ENCODE measurements around the gene PRORP. TPM values are rescaled to one million over a fixed set of nuclear protein-coding genes. Genes with fewer than 3 reads are reported as not detected.
A peak's percentile ranks its signal among the peaks of the same experiment; 100 is the strongest.

The PRORP gene
- total and polyA plus RNA-seq, 2 of the 13 experiments (the other 11 are each of a cell fraction or from before 2014, with no cell fraction given), result 48.9 to 88.7 TPM

DNA sequence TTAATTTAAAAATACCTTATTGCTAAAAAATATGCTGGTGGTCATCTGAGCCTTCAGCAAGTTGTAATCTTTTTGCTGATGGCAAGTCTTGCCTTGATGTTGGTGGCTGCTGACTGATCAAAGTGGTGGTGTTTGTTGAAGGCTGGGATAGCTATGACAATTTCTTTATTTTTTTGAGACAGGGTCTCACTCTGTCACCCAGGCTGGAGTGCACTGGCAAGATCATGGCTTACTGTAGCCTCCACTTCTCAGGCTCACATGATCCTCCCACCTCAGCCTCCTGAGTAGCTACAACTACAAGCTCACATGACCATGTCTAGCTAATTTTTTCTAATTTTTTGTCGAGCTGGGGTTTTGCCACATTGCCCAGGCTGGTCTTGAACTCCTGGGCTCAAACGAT lies 24.8 kb downstream of the PRORP start:
- Histone ChIP-seq H3K79me2 (ENCODE audit: insufficient read depth, low read length) (peaks cover 23% of the 10 kb centered on the region), H2AFZ (ENCODE audit: low read length) (no peak overlapping the region), H3K27me3 (ENCODE audit: control insufficient read depth in 1 of 2, insufficient read depth in 2 of 2, low read length in 2 of 2) (no peaks in the 10 kb centered on the region), H3K27ac (ENCODE audit: extremely low read length, insufficient read depth, low read length) (peak overlapping the region; percentile 3), H3K9me3 (ENCODE audit: low read length) (no peaks in the 10 kb centered on the region), H3K4me2 (ENCODE audit: low read depth, low read length) (no peak overlapping the region), H4K20me1 (ENCODE audit: insufficient read depth, low read length) (no peaks in the 10 kb centered on the region), H3K4me3 (replicated peaks in 1 of 3; ENCODE audit: insufficient read depth in 1 of 3, low read depth in 2 of 3, low read length in 3 of 3) (no peak overlapping the region), H3K4me1 (ENCODE audit: insufficient read depth, low read length) (peaks cover 33% of the 10 kb centered on the region), H3K9ac (ENCODE audit: insufficient read depth, low read depth, low read length) (no peak overlapping the region), H3K36me3 (replicated peaks in 1 of 2; ENCODE audit: control insufficient read depth in 1 of 2, insufficient read depth in 2 of 2, low read length in 2 of 2) (0 out of 5 replicates have a peak, but pooled peaks cover under 1 to 1% of the 10 kb centered on the region in 2 experiments)
- no TSS peak for BruUV-seq (replicated peaks)
- intact Hi-C loops (cut with micrococcal nuclease; ENCODE audit: unreplicated experiment), result loop anchor here (10.0 kb wide), 1 partner anchor 668 kb away; no protein-coding TSS in a partner anchor
- FAIRE-seq (no peak), DNase-seq (ENCODE audit: low spot score) (no peak), ATAC-seq (peak; percentile 18)
- ChIA-PET POLR2A (interaction anchor here (0.5 to 1.6 kb wide), 4 partner anchors 41 to 257 kb away, joined by 3 to 19 read pairs (median 8); partner anchors contain the start of genes NFKBIA and PSMA6), CTCF (ENCODE audit: low intra/inter-chr PET ratio, low total read pairs) (no interaction called here)
- WGBS (ENCODE audit: low lambda C conversion rate), result 73% methylated on average over 2 of the region's 2 CpGs
- in situ Hi-C loops (cut with HindIII; ENCODE audit: extremely low pct_ligation_motif_present, low pct_unique_long_range_greater_than_20kb), result loop anchor here (5.0 to 25.0 kb wide), 2 partner anchors 260 to 665 kb away; partner anchors contain the start of gene RALGAPA1
- 0 out of 2 replicates have a peak, but pooled peaks have one; percentile 43 for TF ChIP-seq RORA (CRISPR knock-in tag; IDR thresholded peaks at IDR 0.05)
- TF ChIP-seq, protein P1, sequence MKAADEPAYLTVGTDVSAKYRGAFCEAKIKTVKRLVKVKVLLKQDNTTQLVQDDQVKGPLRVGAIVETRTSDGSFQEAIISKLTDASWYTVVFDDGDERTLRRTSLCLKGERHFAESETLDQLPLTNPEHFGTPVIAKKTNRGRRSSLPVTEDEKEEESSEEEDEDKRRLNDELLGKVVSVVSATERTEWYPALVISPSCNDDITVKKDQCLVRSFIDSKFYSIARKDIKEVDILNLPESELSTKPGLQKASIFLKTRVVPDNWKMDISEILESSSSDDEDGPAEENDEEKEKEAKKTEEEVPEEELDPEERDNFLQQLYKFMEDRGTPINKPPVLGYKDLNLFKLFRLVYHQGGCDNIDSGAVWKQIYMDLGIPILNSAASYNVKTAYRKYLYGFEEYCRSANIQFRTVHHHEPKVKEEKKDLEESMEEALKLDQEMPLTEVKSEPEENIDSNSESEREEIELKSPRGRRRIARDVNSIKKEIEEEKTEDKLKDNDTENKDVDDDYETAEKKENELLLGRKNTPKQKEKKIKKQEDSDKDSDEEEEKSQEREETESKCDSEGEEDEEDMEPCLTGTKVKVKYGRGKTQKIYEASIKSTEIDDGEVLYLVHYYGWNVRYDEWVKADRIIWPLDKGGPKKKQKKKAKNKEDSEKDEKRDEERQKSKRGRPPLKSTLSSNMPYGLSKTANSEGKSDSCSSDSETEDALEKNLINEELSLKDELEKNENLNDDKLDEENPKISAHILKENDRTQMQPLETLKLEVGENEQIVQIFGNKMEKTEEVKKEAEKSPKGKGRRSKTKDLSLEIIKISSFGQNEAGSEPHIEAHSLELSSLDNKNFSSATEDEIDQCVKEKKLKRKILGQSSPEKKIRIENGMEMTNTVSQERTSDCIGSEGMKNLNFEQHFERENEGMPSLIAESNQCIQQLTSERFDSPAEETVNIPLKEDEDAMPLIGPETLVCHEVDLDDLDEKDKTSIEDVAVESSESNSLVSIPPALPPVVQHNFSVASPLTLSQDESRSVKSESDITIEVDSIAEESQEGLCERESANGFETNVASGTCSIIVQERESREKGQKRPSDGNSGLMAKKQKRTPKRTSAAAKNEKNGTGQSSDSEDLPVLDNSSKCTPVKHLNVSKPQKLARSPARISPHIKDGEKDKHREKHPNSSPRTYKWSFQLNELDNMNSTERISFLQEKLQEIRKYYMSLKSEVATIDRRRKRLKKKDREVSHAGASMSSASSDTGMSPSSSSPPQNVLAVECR (CRISPR knock-in tag; IDR thresholded peaks at IDR 0.05; ENCODE audit: borderline replicate concordance), result no peak
- TF ChIP-seq STAT5B (CRISPR knock-in tag; IDR thresholded peaks at IDR 0.05), result no peak
- no peak for TF ChIP-seq SSRP1 (CRISPR knock-in tag; IDR thresholded peaks at IDR 0.05)
- TF ChIP-seq KDM6A (CRISPR knock-in tag; IDR thresholded peaks at IDR 0.05; ENCODE audit: low read depth), result no peak
- TF ChIP-seq, protein P2, sequence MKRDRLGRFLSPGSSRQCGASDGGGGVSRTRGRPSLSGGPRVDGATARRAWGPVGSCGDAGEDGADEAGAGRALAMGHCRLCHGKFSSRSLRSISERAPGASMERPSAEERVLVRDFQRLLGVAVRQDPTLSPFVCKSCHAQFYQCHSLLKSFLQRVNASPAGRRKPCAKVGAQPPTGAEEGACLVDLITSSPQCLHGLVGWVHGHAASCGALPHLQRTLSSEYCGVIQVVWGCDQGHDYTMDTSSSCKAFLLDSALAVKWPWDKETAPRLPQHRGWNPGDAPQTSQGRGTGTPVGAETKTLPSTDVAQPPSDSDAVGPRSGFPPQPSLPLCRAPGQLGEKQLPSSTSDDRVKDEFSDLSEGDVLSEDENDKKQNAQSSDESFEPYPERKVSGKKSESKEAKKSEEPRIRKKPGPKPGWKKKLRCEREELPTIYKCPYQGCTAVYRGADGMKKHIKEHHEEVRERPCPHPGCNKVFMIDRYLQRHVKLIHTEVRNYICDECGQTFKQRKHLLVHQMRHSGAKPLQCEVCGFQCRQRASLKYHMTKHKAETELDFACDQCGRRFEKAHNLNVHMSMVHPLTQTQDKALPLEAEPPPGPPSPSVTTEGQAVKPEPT (CRISPR knock-in tag; IDR thresholded peaks at IDR 0.05; ENCODE audit: low read depth), result no peak
- TF ChIP-seq, protein P3, sequence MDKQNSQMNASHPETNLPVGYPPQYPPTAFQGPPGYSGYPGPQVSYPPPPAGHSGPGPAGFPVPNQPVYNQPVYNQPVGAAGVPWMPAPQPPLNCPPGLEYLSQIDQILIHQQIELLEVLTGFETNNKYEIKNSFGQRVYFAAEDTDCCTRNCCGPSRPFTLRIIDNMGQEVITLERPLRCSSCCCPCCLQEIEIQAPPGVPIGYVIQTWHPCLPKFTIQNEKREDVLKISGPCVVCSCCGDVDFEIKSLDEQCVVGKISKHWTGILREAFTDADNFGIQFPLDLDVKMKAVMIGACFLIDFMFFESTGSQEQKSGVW (CRISPR knock-in tag; IDR thresholded peaks at IDR 0.05; ENCODE audit: borderline replicate concordance), result no peak
- no peak; the same call in 1 of the 2 replicates for TF ChIP-seq KAT8 (CRISPR knock-in tag; IDR thresholded peaks at IDR 0.05)
- TF ChIP-seq TBL1XR1 (IDR thresholded peaks at IDR 0.05; ENCODE audit: borderline replicate concordance, low read length, partially characterized antibody), result no peak
- TF ChIP-seq, protein P4, sequence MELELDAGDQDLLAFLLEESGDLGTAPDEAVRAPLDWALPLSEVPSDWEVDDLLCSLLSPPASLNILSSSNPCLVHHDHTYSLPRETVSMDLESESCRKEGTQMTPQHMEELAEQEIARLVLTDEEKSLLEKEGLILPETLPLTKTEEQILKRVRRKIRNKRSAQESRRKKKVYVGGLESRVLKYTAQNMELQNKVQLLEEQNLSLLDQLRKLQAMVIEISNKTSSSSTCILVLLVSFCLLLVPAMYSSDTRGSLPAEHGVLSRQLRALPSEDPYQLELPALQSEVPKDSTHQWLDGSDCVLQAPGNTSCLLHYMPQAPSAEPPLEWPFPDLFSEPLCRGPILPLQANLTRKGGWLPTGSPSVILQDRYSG (CRISPR knock-in tag; IDR thresholded peaks at IDR 0.05), result no peak
- 0 out of 2 replicates have a peak, but pooled peaks have one; percentile 13 for TF ChIP-seq HDAC1 (CRISPR knock-in tag; IDR thresholded peaks at IDR 0.05)
- TF ChIP-seq PLRG1 (conservative IDR thresholded peaks at IDR 0.05), result no peak
- TF ChIP-seq ONECUT2 (CRISPR knock-in tag; IDR thresholded peaks at IDR 0.05), result no peak
- TF ChIP-seq PAF1 (CRISPR knock-in tag; IDR thresholded peaks at IDR 0.05), result no peak
- TF ChIP-seq LCORL (IDR thresholded peaks at IDR 0.05), result no peak
- no peak for TF ChIP-seq LCORL (CRISPR knock-in tag; IDR thresholded peaks at IDR 0.05)
- TF ChIP-seq ZNF670 (CRISPR knock-in tag; IDR thresholded peaks at IDR 0.05; ENCODE audit: borderline replicate concordance), result no peak
- TF ChIP-seq, protein P5, sequence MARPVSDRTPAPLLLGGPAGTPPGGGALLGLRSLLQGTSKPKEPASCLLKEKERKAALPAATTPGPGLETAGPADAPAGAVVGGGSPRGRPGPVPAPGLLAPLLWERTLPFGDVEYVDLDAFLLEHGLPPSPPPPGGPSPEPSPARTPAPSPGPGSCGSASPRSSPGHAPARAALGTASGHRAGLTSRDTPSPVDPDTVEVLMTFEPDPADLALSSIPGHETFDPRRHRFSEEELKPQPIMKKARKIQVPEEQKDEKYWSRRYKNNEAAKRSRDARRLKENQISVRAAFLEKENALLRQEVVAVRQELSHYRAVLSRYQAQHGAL (CRISPR knock-in tag; IDR thresholded peaks at IDR 0.05; ENCODE audit: not compliant biosample characterization), result no peak

Data from HepG2 (cell line).